Measurements from ENCODE around the gene CAMLG. TPM values are rescaled to one million over a fixed set of nuclear protein-coding genes. Genes with fewer than 3 reads are reported as not detected.

The CAMLG gene
- total RNA-seq, 1 experiment from 2014 or later, result 19.5 TPM

DNA sequence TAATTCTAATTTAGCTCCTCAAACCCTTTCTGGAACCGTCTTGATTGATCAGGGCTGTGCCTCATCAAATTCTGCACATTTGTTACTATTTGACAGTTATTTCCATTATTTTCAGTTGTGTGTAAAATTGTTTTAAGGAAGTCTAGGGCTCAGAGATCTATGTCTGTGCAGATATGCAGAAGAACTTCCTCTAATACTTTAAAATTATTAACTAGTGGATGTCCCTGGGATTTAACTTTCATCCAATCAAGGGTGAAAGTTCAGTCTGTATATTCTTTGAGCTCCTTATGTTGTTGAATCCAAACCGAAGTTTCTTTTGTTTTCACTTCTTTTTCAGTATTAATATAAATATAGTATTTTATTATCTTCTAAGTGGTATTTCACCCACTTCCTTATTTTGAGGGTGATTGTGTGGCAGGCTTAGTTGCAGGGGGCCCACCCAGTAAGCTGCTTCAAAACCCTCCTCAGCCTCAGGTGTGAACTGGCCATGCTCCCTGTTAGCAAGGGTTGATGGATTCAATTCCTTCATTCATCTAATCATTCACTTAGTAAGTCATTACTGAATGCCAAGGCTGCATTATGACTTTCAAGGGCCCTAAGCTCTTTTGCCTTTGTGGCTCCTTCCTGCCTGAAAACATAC, 2.1 kb upstream of the CAMLG start:
- no peaks in the 10 kb centered on the region for H3K27me3 ChIP-seq (ENCODE audit: low read length)
- CTCF ChIA-PET, result no interaction called here
- no peaks in the 10 kb centered on the region for H4K20me1 ChIP-seq (ENCODE audit: low read length)
- intact Hi-C loops (cut with micrococcal nuclease), result no loop called here
- ATAC-seq (no peak), DNase-seq (no peak)
- H3K79me2 ChIP-seq (ENCODE audit: low read length), result peaks cover 29% of the 10 kb centered on the region
- H3F3A ChIP-seq (ENCODE audit: low read length, unreplicated experiment), result no peaks in the 10 kb centered on the region
- no peak overlapping the region for H3K4me2 ChIP-seq (ENCODE audit: low read length)
- no peak overlapping the region for H3K9ac ChIP-seq (ENCODE audit: low read length)
- H2AFZ ChIP-seq (ENCODE audit: low read length), result no peak overlapping the region
- POLR2A ChIA-PET (ENCODE audit: unreplicated experiment), result no interaction called here
- H3K4me1 ChIP-seq (ENCODE audit: insufficient read depth, low read length), result peaks cover 8% of the 10 kb centered on the region
- no TSS peak for BruUV-seq (replicated peaks)
- no peaks in the 10 kb centered on the region; the same call in 1 of the 2 replicates for H3K36me3 ChIP-seq (ENCODE audit: low read depth, low read length)
- H3K4me3 ChIP-seq (ENCODE audit: low read length), result no peak overlapping the region
- no peak for TF ChIP-seq EZH2 (IDR thresholded peaks at IDR 0.05; ENCODE audit: low read length, unreplicated experiment)
- no peaks in the 10 kb centered on the region for H3K9me3 ChIP-seq (ENCODE audit: low read length)
- H3K27ac ChIP-seq (ENCODE audit: low read length), result no peak overlapping the region
- no peaks in the 10 kb centered on the region for H3K9me2 ChIP-seq (replicated peaks; ENCODE audit: low read length)

DNA sequence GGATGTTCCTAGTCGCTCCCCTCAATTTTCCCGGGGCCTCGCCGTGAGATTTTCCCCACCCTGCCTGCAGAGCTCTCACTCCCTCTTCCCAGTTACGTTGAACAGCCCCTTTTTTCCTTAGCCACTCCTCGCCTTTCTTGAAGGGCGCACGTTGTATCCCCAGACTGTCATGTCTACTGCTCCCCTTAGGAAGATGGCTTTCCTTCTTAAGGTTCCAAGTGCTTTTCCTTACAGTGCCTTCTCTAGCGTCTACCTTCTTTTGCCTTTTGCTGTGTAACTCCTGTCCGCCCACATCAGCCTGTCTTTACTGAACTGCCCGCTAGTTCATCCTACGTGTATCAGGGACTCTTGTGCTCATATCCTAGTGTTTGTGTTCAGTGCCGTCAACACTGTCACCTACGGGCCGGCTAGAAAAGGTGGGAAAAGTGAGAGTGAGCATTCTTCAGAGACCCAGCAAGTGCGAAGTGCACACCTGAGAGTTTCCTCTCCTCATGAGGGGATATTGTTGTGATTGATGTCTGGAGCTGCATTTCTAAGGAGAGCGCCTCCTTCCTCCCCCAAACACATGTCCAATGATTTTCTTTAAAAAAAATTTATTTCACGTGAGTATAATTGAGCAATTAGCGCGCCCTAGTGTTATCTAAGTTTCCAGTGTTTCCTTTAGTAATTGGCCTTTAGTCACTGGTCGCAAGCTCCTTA, 764 bp downstream of the CAMLG start:
- no peaks in the 10 kb centered on the region for H3F3A ChIP-seq (ENCODE audit: low read length, unreplicated experiment)
- CTCF ChIA-PET, result no interaction called here
- POLR2A ChIA-PET (ENCODE audit: unreplicated experiment), result interaction anchor here (1.0 kb wide), 1 partner anchor 17 kb away, joined by 3 read pairs; no protein-coding TSS in a partner anchor
- peak; percentile 58 for ATAC-seq
- peak overlapping the region; percentile 94 for H3K4me3 ChIP-seq (ENCODE audit: low read length)
- TSS peak; percentile 43 for BruUV-seq (replicated peaks)
- peaks cover 37% of the 10 kb centered on the region for H3K79me2 ChIP-seq (ENCODE audit: low read length)
- intact Hi-C loops (cut with micrococcal nuclease), result loop anchor here (1.0 to 2.0 kb wide), 2 partner anchors 20 to 166 kb away; partner anchors contain the start of genes DDX46 and PCBD2
- TF ChIP-seq EZH2phosphoT487 (IDR thresholded peaks at IDR 0.05; ENCODE audit: borderline replicate concordance, low read length) (no peak), CTCF (conservative IDR thresholded peaks at IDR 0.05; ENCODE audit: low read depth, low read length) (0 out of 2 replicates have a peak, but pooled peaks have one; percentile 30)
- peak; percentile 40 for DNase-seq
- peak overlapping the region; percentile 76 for H2AFZ ChIP-seq (ENCODE audit: low read length)
- peak overlapping the region; percentile 90 for H3K9ac ChIP-seq (ENCODE audit: low read length)
- no peaks in the 10 kb centered on the region for H3K9me3 ChIP-seq (ENCODE audit: low read length)
- no peaks in the 10 kb centered on the region; the same call in 1 of the 2 replicates for H3K36me3 ChIP-seq (ENCODE audit: low read depth, low read length)
- H3K27ac ChIP-seq (ENCODE audit: low read length), result no peak overlapping the region
- H4K20me1 ChIP-seq (ENCODE audit: low read length), result no peaks in the 10 kb centered on the region
- peaks cover 8% of the 10 kb centered on the region for H3K4me1 ChIP-seq (ENCODE audit: insufficient read depth, low read length)
- H3K27me3 ChIP-seq (ENCODE audit: low read length), result no peaks in the 10 kb centered on the region
- no peaks in the 10 kb centered on the region for H3K9me2 ChIP-seq (replicated peaks; ENCODE audit: low read length)
- peak overlapping the region; percentile 95 for H3K4me2 ChIP-seq (ENCODE audit: low read length)

GRCh38 chr5:134741052-134741451, 2.7 kb downstream of the CAMLG start:
- ChIA-PET CTCF (no interaction called here), POLR2A (ENCODE audit: unreplicated experiment) (interaction anchor here (0.6 kb wide), 1 partner anchor 518 kb away, joined by 3 read pairs; no protein-coding TSS in a partner anchor)
- intact Hi-C loops (cut with micrococcal nuclease), result no loop called here
- no peaks in the 10 kb centered on the region for H3K9me3 ChIP-seq (ENCODE audit: low read length)
- H3K9ac ChIP-seq (ENCODE audit: low read length), result no peak overlapping the region
- no TSS peak for BruUV-seq (replicated peaks)
- no peaks in the 10 kb centered on the region for H3K9me2 ChIP-seq (replicated peaks; ENCODE audit: low read length)
- H3K79me2 ChIP-seq (ENCODE audit: low read length), result peaks cover 37% of the 10 kb centered on the region
- no peaks in the 10 kb centered on the region; the same call in 1 of the 2 replicates for H3K36me3 ChIP-seq (ENCODE audit: low read depth, low read length)
- H3K4me3 ChIP-seq (ENCODE audit: low read length), result no peak overlapping the region
- TF ChIP-seq EZH2phosphoT487 (IDR thresholded peaks at IDR 0.05; ENCODE audit: borderline replicate concordance, low read length) (no peak), EZH2 (IDR thresholded peaks at IDR 0.05; ENCODE audit: low read length, unreplicated experiment) (no peak), CTCF (conservative IDR thresholded peaks at IDR 0.05; ENCODE audit: low read depth, low read length) (no peak)
- H3K4me1 ChIP-seq (ENCODE audit: insufficient read depth, low read length), result peaks cover 8% of the 10 kb centered on the region
- H4K20me1 ChIP-seq (ENCODE audit: low read length), result no peaks in the 10 kb centered on the region
- H3K27me3 ChIP-seq (ENCODE audit: low read length), result no peaks in the 10 kb centered on the region
- no peak overlapping the region for H3K4me2 ChIP-seq (ENCODE audit: low read length)
- no peaks in the 10 kb centered on the region for H3F3A ChIP-seq (ENCODE audit: low read length, unreplicated experiment)
- no peak overlapping the region for H2AFZ ChIP-seq (ENCODE audit: low read length)
- ATAC-seq (no peak), DNase-seq (no peak)
- H3K27ac ChIP-seq (ENCODE audit: low read length), result no peak overlapping the region

All from PC-3 (cell line).